ENCODE data around the gene DGCR6L.
"Not testable (repeated sequence)": the region's sequence is repeated elsewhere in the genome, so short reads cannot be mapped to it uniquely, and the experiment has no call there.

DGCR6L gene

GRCh38 chr22:20285473-20286311 lies 34.2 kb downstream of the DGCR6L start:
- not testable (repeated sequence) for H3K4me3 ChIP-seq (ENCODE audit: low read depth, low read length); H3K4me1 ChIP-seq; H3K9ac ChIP-seq; H3K9me3 ChIP-seq (ENCODE audit: control insufficient read depth, low read length); H3K4me2 ChIP-seq (ENCODE audit: low read length); H3K36me3 ChIP-seq (ENCODE audit: control insufficient read depth, insufficient read depth, low read length); H3K27me3 ChIP-seq (ENCODE audit: control insufficient read depth, insufficient read depth, low read length); H3K27ac ChIP-seq; H2AFZ ChIP-seq; H3K79me2 ChIP-seq
- TF ChIP-seq CTCF (IDR thresholded peaks at IDR 0.05) = peak; percentile 65

- Histone ChIP-seq H3K27me3 (ENCODE audit: control insufficient read depth, insufficient read depth, low read length) (no peaks in the 10 kb centered on the region), H3K4me3 (ENCODE audit: low read depth, low read length) (no peak overlapping the region), H3K79me2 (no peaks in the 10 kb centered on the region), H2AFZ (no peak overlapping the region), H3K27ac (no peak overlapping the region), H3K9ac (no peak overlapping the region), H3K9me3 (ENCODE audit: control insufficient read depth, low read length) (no peaks in the 10 kb centered on the region), H3K4me1 (no peaks in the 10 kb centered on the region), H3K4me2 (ENCODE audit: low read length) (no peak overlapping the region), H3K36me3 (ENCODE audit: control insufficient read depth, insufficient read depth, low read length) (no peaks in the 10 kb centered on the region)
- no peak for TF ChIP-seq CTCF (IDR thresholded peaks at IDR 0.05)
Measured at GRCh38 chr22:20284471-20285086, 35.3 kb downstream of the DGCR6L start.

- Histone ChIP-seq H3K9ac (no peak overlapping the region), H3K4me3 (ENCODE audit: low read depth, low read length) (no peak overlapping the region), H3K4me2 (ENCODE audit: low read length) (no peak overlapping the region), H2AFZ (no peak overlapping the region), H3K36me3 (ENCODE audit: control insufficient read depth, insufficient read depth, low read length) (no peaks in the 10 kb centered on the region), H3K27ac (no peak overlapping the region), H3K79me2 (no peaks in the 10 kb centered on the region), H3K27me3 (ENCODE audit: control insufficient read depth, insufficient read depth, low read length) (no peaks in the 10 kb centered on the region), H3K4me1 (no peaks in the 10 kb centered on the region), H3K9me3 (ENCODE audit: control insufficient read depth, low read length) (no peaks in the 10 kb centered on the region)
- TF ChIP-seq CTCF (IDR thresholded peaks at IDR 0.05) = no peak
Measured at GRCh38 chr22:20283674-20284066, 36.2 kb downstream of the DGCR6L start.

- H3K79me2 ChIP-seq = no peaks in the 10 kb centered on the region
- H3K9ac ChIP-seq = no peak overlapping the region
- no peak overlapping the region for H3K4me3 ChIP-seq (ENCODE audit: low read depth, low read length)
- no peak for TF ChIP-seq CTCF (IDR thresholded peaks at IDR 0.05)
- H3K4me2 ChIP-seq (ENCODE audit: low read length) = no peak overlapping the region
- no peak overlapping the region for H2AFZ ChIP-seq
- H3K27me3 ChIP-seq (ENCODE audit: control insufficient read depth, insufficient read depth, low read length) = no peaks in the 10 kb centered on the region
- H3K27ac ChIP-seq = no peak overlapping the region
- H3K4me1 ChIP-seq = no peaks in the 10 kb centered on the region
- no peaks in the 10 kb centered on the region for H3K36me3 ChIP-seq (ENCODE audit: control insufficient read depth, insufficient read depth, low read length)
- H3K9me3 ChIP-seq (ENCODE audit: control insufficient read depth, low read length) = no peaks in the 10 kb centered on the region
Measured at GRCh38 chr22:20282901-20283673, 36.8 kb downstream of the DGCR6L start.
